CD14-positive monocyte (primary cell): ENCODE data around the gene DDX20. TPM values are rescaled to one million over a fixed set of nuclear protein-coding genes. Genes with fewer than 3 reads are reported as not detected.

ENCODE experiments used
- DNase-seq, 3 donors: peaks; one replicate each; pipeline ENCODE4 v3.0.0-alpha.2; 2011 to 2022
- H2AFZ ChIP-seq: 2 replicates; pipeline ENCODE4 v1.6.0; 2012; ENCODE audit warnings: mild to moderate bottlenecking, low read depth, low read length, inconsistent platforms; ENCODE audit not compliant: insufficient read depth, poor library complexity, severe bottlenecking
- H3K27ac ChIP-seq, 2 donors: 1 replicate in 1 of 2; 2 replicates in 1 of 2; pipeline ENCODE4 v1.5.1; 2012 to 2013; ENCODE audit warnings: low read length in 2 of 2, control low read depth in 1 of 2, inconsistent platforms in 1 of 2, low read depth in 1 of 2, mild to moderate bottlenecking in 1 of 2
- H3K27me3 ChIP-seq, 2 donors: one replicate each; pipeline versions ENCODE4 v1.6.0 to v1.6.1; 2011 to 2013; ENCODE audit warnings: low read length in 2 of 2; ENCODE audit not compliant: control insufficient read depth in 2 of 2, insufficient read depth in 2 of 2
- H3K36me3 ChIP-seq, 2 donors: replicated peaks in 1 of 2; 1 replicate in 1 of 2; 2 replicates in 1 of 2; pipeline versions ENCODE4 v1.5.1 to v1.6.1; 2012 to 2013; ENCODE audit warnings: low read length in 2 of 2, control low read depth in 1 of 2, inconsistent platforms in 1 of 2, mild to moderate bottlenecking in 1 of 2; ENCODE audit not compliant: insufficient read depth in 2 of 2, control insufficient read depth in 1 of 2
- H3K4me1 ChIP-seq, 2 donors: 1 replicate in 1 of 2; 2 replicates in 1 of 2; pipeline versions ENCODE4 v1.5.1 to v1.6.1; 2012 to 2013; ENCODE audit warnings: low read length in 2 of 2, control low read depth in 1 of 2, inconsistent platforms in 1 of 2, mild to moderate bottlenecking in 1 of 2, moderate library complexity in 1 of 2; ENCODE audit not compliant: insufficient read depth in 2 of 2, control insufficient read depth in 1 of 2
- H3K4me2 ChIP-seq: replicated peaks from 2 replicates; pipeline ENCODE3; 2012; ENCODE audit warnings: low read length, moderate library complexity, mild to moderate bottlenecking; ENCODE audit not compliant: poor library complexity, severe bottlenecking; ENCODE audit errors: extremely low read depth
- H3K4me3 ChIP-seq, 3 experiments: fragments of 200-600 bp in 1 of 3; sonication (generic) in 1 of 3; replicated peaks in 1 of 3; 1 replicate in 2 of 3; 2 replicates in 1 of 3; pipeline ENCODE4 v1.5.1; 2011 to 2013; ENCODE audit warnings: low read length in 3 of 3, mild to moderate bottlenecking in 3 of 3, control low read depth in 2 of 3, low read depth in 2 of 3, inconsistent platforms in 1 of 3, moderate library complexity in 1 of 3
- H3K79me2 ChIP-seq: 2 replicates; pipeline ENCODE4 v1.6.0; 2012; ENCODE audit warnings: mild to moderate bottlenecking, control low read depth, inconsistent platforms, low read length, moderate library complexity; ENCODE audit not compliant: insufficient read depth
- H3K9ac ChIP-seq: 2 replicates; pipeline ENCODE4 v1.6.0; 2017; ENCODE audit warnings: low read length, mild to moderate bottlenecking; ENCODE audit not compliant: insufficient read depth, poor library complexity, severe bottlenecking
- H3K9me3 ChIP-seq, 2 donors: replicated peaks in 1 of 2; 1 replicate in 1 of 2; 2 replicates in 1 of 2; pipeline versions ENCODE4 v1.5.1 to v1.6.1; 2012 to 2013; ENCODE audit warnings: low read length in 2 of 2, control low read depth in 1 of 2; ENCODE audit not compliant: control insufficient read depth in 1 of 2, insufficient read depth in 1 of 2
- H4K20me1 ChIP-seq: 2 replicates; pipeline ENCODE4 v1.6.0; 2012; ENCODE audit warnings: mild to moderate bottlenecking, low read length, control low read depth, moderate library complexity; ENCODE audit not compliant: insufficient read depth
- H3K27ac Mint-ChIP-seq, 7 donors: one replicate each; pipeline ENCODE4 v1.8.0; 2020; ENCODE audit warnings: mild to moderate bottlenecking in 7 of 7, mixed read lengths in 7 of 7, moderate library complexity in 6 of 7, inconsistent platforms in 2 of 7
- H3K27me3 Mint-ChIP-seq, 3 donors: one replicate each; pipeline ENCODE4 v1.8.0; 2021 to 2022; ENCODE audit warnings: low read depth in 3 of 3, mild to moderate bottlenecking in 3 of 3, mixed read lengths in 3 of 3, moderate library complexity in 3 of 3, inconsistent platforms in 1 of 3
- H3K36me3 Mint-ChIP-seq, 2 donors: one replicate each; pipeline ENCODE4 v1.8.0; 2020; ENCODE audit warnings: mixed read lengths in 2 of 2, inconsistent platforms in 1 of 2, mild to moderate bottlenecking in 1 of 2
- H3K4me1 Mint-ChIP-seq: one replicate; pipeline ENCODE4 v1.8.0; 2020; ENCODE audit warnings: mild to moderate bottlenecking, mixed read lengths
- H3K4me3 Mint-ChIP-seq, 2 donors: one replicate each; pipeline ENCODE4 v1.8.0; 2020; ENCODE audit warnings: mild to moderate bottlenecking in 2 of 2, mixed read lengths in 2 of 2, moderate library complexity in 1 of 2
- H3K9me3 Mint-ChIP-seq, 7 donors: one replicate each; pipeline ENCODE4 v1.8.0; 2020 to 2022; ENCODE audit warnings: mixed read lengths in 7 of 7, mild to moderate bottlenecking in 6 of 7, moderate library complexity in 6 of 7, inconsistent platforms in 2 of 7
- WGBS: methylation state at CpG from one replicate; pipeline ENCODE4 v1.1.5; 2013; ENCODE audit warnings: missing lambda C conversion rate; ENCODE audit not compliant: insufficient coverage; 5-methylcytosine and 5-hydroxymethylcytosine counted together
- intact Hi-C, 2 donors: fragments of 100-400 bp; cut with micrococcal nuclease; formaldehyde crosslinking; loops; one replicate each; pipeline versions ENCODE4 v1.15.0 to v1.15.1; 2023
- polyA plus RNA-seq, 3 donors: library from polyadenylated mRNA; depleted of rRNA in 1 of 3; unstranded in 2 of 3; stranded (reverse) in 1 of 3; fragments of 300-500 nt in 2 of 3; fragments of >200 nt in 1 of 3; fragmentation: Illumina TruSeq in 2 of 3; gene quantifications; 1 replicate in 2 of 3; 2 replicates in 1 of 3; pipeline ENCODE4 v1.2.3, GENCODE V29; 2012 to 2021
- TF ChIP-seq, protein P1 (sequence below): fragments of 200-600 bp; IDR thresholded peaks from one replicate; pipeline ENCODE4 v1.8.0; 2022; ENCODE audit warnings: antibody characterized with exemption, mild to moderate bottlenecking

The DDX20 gene
- polyA plus RNA-seq, 3 donors = 3.1 to 4.1 (median 4.0) TPM

DNA sequence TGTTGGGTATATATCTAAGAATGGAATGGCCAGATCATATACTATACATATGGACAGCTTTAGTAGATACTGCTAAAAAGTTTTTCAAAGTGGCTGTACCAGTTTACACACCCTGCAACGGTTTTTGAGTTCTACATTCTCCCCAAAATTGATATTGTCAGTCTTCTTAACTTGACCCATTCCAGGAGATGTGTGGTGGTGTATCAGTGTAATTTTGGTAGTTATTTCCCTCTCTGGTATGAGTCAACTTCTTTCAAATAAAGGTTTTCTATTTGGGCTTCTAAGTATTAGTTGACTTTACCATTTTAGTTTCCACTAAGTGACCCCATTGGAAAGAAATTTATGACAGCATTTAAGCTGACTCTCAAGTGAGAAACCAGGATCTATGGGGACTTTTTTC lies 45.7 kb upstream of the DDX20 start:
- TF ChIP-seq, protein P1, sequence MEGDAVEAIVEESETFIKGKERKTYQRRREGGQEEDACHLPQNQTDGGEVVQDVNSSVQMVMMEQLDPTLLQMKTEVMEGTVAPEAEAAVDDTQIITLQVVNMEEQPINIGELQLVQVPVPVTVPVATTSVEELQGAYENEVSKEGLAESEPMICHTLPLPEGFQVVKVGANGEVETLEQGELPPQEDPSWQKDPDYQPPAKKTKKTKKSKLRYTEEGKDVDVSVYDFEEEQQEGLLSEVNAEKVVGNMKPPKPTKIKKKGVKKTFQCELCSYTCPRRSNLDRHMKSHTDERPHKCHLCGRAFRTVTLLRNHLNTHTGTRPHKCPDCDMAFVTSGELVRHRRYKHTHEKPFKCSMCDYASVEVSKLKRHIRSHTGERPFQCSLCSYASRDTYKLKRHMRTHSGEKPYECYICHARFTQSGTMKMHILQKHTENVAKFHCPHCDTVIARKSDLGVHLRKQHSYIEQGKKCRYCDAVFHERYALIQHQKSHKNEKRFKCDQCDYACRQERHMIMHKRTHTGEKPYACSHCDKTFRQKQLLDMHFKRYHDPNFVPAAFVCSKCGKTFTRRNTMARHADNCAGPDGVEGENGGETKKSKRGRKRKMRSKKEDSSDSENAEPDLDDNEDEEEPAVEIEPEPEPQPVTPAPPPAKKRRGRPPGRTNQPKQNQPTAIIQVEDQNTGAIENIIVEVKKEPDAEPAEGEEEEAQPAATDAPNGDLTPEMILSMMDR = no peak
- H3K27ac ChIP-seq = no peak overlapping the region
- WGBS = no CpG with 5 or more reads among the region's 1 CpG

DNA sequence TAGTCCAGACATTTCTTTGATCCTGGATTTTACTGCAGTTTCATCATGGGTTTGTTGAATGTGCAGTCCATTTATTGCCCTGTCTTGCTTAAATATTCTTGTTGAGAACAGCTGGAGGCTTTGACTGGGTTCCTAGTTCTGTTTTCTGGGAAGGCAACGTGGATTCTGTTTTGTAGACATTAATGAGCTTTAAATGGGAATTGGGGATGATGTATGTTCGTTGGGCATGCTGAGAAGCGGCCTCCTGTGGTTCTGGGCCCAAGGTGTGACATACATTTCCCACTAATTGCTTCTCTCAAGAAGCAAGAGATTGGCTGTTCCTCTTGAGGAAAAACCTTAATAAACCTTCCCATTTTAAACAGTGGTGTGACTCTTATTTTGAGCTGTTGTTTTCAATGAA lies 39.4 kb upstream of the DDX20 start:
- DNase-seq = no peak
- H3K4me1 Mint-ChIP-seq = peaks cover 22% of the 10 kb centered on the region
- Histone ChIP-seq H3K9me3 (no peaks in the 10 kb centered on the region), H3K27me3 (no peaks in the 10 kb centered on the region), H3K4me1 (peaks cover 12 to 19% of the 10 kb centered on the region in 2 donors), H3K79me2 (no peaks in the 10 kb centered on the region), H2AFZ (no peak overlapping the region), H3K36me3 (peaks cover 23 to 41% of the 10 kb centered on the region in 2 donors), H3K4me2 (no peak overlapping the region), H3K4me3 (no peak overlapping the region), H3K9ac (no peak overlapping the region), H4K20me1 (peaks cover 48% of the 10 kb centered on the region), H3K27ac (no peak overlapping the region)
- H3K36me3 Mint-ChIP-seq = peaks cover 19 to 30% of the 10 kb centered on the region in 2 donors
- peaks cover 0 to 2% (median 1%) of the 10 kb centered on the region in 3 donors for H3K27me3 Mint-ChIP-seq
- TF ChIP-seq, protein P1 = no peak
- WGBS = 100% methylated on average over 1 of the region's 3 CpGs
- H3K9me3 Mint-ChIP-seq = peaks cover 0 to 2% (median 0%) of the 10 kb centered on the region in 7 donors
- H3K27ac Mint-ChIP-seq = no peak overlapping the region
- intact Hi-C loops = loop anchor here (2.0 to 5.0 kb wide), 3 partner anchors 30 to 51 kb away; no protein-coding TSS in a partner anchor
- H3K4me3 Mint-ChIP-seq = no peak overlapping the region

More for the DNA sequence above, 45.7 kb upstream of the DDX20 start:
- Histone ChIP-seq H3K4me3 (no peak overlapping the region), H3K9ac (no peak overlapping the region), H3K9me3 (no peaks in the 10 kb centered on the region), H4K20me1 (peaks cover 58% of the 10 kb centered on the region), H3K79me2 (no peaks in the 10 kb centered on the region), H3K36me3 (peaks cover 69 to 83% of the 10 kb centered on the region in 2 donors), H3K4me2 (no peak overlapping the region), H2AFZ (no peak overlapping the region), H3K4me1 (peaks cover 0 to 5% of the 10 kb centered on the region in 2 donors), H3K27me3 (no peaks in the 10 kb centered on the region)
- peaks cover 9% of the 10 kb centered on the region for H3K4me1 Mint-ChIP-seq
- H3K36me3 Mint-ChIP-seq = peaks cover 55 to 69% of the 10 kb centered on the region in 2 donors
- no peak overlapping the region for H3K27ac Mint-ChIP-seq
- intact Hi-C loops = no loop called here
- H3K4me3 Mint-ChIP-seq = no peak overlapping the region
- DNase-seq = no peak
- H3K9me3 Mint-ChIP-seq = no peaks in the 10 kb centered on the region
- H3K27me3 Mint-ChIP-seq = no peaks in the 10 kb centered on the region
